KMS-11 (cell line): Measurements from ENCODE around the gene SRR.

Experiments used
- H2AFZ ChIP-seq: fragments of 200-600 bp; sonication (generic); 2 replicates; pipeline ENCODE4 v1.6.1; 2016; ENCODE audit warnings: antibody characterized with exemption, mixed run types, low read depth
- H3K27ac ChIP-seq: fragments of 200-600 bp; sonication (generic); 2 replicates; pipeline ENCODE4 v1.6.1; 2016; ENCODE audit warnings: mild to moderate bottlenecking, mixed run types
- H3K27me3 ChIP-seq: fragments of 200-600 bp; sonication (generic); 2 replicates; pipeline ENCODE4 v1.6.1; 2017; ENCODE audit warnings: mild to moderate bottlenecking, low read depth, mixed run types, moderate library complexity; ENCODE audit not compliant: insufficient read depth
- H3K36me3 ChIP-seq: fragments of 200-600 bp; sonication (generic); 2 replicates; pipeline ENCODE4 v1.6.1; 2017; ENCODE audit warnings: mild to moderate bottlenecking, mixed run types; ENCODE audit not compliant: insufficient read depth
- H3K4me1 ChIP-seq: fragments of 200-600 bp; sonication (generic); 2 replicates; pipeline ENCODE4 v1.6.1; 2016; ENCODE audit warnings: mild to moderate bottlenecking, low read depth, mixed run types; ENCODE audit not compliant: poor library complexity, severe bottlenecking
- H3K4me2 ChIP-seq: fragments of 200-600 bp; sonication (generic); 2 replicates; pipeline ENCODE4 v1.7.0; 2016; ENCODE audit warnings: mild to moderate bottlenecking, mixed run types
- H3K4me3 ChIP-seq: fragments of 200-600 bp; sonication (generic); IDR thresholded peaks from 2 replicates; pipeline ENCODE4 v1.6.1; 2017; ENCODE audit warnings: low read depth, low read length, mixed read lengths; ENCODE audit not compliant: insufficient read depth
- H3K79me2 ChIP-seq: fragments of 200-600 bp; sonication (generic); 2 replicates; pipeline ENCODE4 v1.6.1; 2016; ENCODE audit warnings: low read depth, mixed run types; ENCODE audit not compliant: insufficient read depth
- H3K9ac ChIP-seq: fragments of 200-600 bp; sonication (generic); 2 replicates; pipeline ENCODE4 v1.6.1; 2016; ENCODE audit warnings: mild to moderate bottlenecking, mixed run types
- H4K20me1 ChIP-seq: fragments of 200-600 bp; sonication (generic); 2 replicates; pipeline ENCODE4 v1.6.1; 2016; ENCODE audit warnings: mild to moderate bottlenecking, mixed run types; ENCODE audit not compliant: insufficient read depth
- TF ChIP-seq, protein P1 (sequence below): fragments of 200-600 bp; sonication (generic); conservative IDR thresholded peaks from 2 replicates; pipeline ENCODE4 v1.6.1; 2017; ENCODE audit warnings: low read depth, mild to moderate bottlenecking, antibody characterized with exemption, low read length, moderate library complexity, mixed read lengths

Gene SRR

DNA sequence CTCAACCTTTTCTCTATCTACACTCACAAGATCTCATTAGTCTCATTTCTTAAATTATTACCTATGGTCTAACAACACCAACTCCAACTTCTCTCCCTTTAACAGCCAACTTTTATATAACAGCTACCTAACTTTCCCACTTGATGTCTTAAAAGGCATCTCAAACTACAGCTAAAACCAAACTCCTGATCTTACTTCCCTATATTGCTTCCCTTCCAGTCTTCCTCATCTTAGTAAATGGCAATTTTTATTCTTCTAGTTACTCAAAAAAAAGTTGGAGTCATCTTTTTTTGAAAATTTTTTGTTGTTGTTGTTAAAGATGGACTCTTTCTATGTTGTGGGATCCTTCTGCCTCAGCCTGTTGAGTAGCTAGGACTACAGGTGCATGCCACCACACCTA lies 15.3 kb downstream of the SRR start:
- TF ChIP-seq, protein P1, sequence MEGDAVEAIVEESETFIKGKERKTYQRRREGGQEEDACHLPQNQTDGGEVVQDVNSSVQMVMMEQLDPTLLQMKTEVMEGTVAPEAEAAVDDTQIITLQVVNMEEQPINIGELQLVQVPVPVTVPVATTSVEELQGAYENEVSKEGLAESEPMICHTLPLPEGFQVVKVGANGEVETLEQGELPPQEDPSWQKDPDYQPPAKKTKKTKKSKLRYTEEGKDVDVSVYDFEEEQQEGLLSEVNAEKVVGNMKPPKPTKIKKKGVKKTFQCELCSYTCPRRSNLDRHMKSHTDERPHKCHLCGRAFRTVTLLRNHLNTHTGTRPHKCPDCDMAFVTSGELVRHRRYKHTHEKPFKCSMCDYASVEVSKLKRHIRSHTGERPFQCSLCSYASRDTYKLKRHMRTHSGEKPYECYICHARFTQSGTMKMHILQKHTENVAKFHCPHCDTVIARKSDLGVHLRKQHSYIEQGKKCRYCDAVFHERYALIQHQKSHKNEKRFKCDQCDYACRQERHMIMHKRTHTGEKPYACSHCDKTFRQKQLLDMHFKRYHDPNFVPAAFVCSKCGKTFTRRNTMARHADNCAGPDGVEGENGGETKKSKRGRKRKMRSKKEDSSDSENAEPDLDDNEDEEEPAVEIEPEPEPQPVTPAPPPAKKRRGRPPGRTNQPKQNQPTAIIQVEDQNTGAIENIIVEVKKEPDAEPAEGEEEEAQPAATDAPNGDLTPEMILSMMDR = no peak
- Histone ChIP-seq H3K4me1 (no peaks in the 10 kb centered on the region), H2AFZ (no peak overlapping the region), H3K4me3 (no peak overlapping the region), H3K4me2 (no peak overlapping the region), H3K27ac (no peak overlapping the region), H3K36me3 (peaks cover 6% of the 10 kb centered on the region; the same call in 1 of the 2 replicates), H4K20me1 (no peaks in the 10 kb centered on the region), H3K9ac (no peak overlapping the region), H3K27me3 (no peaks in the 10 kb centered on the region), H3K79me2 (no peaks in the 10 kb centered on the region)

DNA sequence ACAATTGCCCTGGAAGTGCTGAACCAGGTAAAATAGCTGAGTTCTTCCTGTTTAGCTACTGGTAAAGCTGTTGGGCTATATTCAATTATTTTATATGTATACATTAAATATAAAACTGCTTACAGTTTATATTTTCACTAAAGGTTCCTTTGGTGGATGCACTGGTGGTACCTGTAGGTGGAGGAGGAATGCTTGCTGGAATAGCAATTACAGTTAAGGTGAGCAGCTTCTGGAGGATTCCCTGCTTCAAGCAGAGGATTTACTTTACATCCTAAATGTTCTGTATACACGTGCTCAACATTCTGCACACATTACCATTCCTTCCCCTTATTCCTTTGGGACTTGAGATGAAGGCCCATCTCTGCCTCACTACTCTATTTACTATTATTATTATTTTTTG lies 17.6 kb downstream of the SRR start:
- Histone ChIP-seq H2AFZ (no peak overlapping the region), H3K4me2 (no peak overlapping the region), H3K4me1 (no peaks in the 10 kb centered on the region), H4K20me1 (no peaks in the 10 kb centered on the region), H3K27ac (no peak overlapping the region), H3K36me3 (peaks cover 11% of the 10 kb centered on the region; the same call in 1 of the 2 replicates), H3K79me2 (no peaks in the 10 kb centered on the region), H3K9ac (no peak overlapping the region), H3K27me3 (no peaks in the 10 kb centered on the region), H3K4me3 (no peak overlapping the region)
- TF ChIP-seq, protein P1 = no peak

DNA sequence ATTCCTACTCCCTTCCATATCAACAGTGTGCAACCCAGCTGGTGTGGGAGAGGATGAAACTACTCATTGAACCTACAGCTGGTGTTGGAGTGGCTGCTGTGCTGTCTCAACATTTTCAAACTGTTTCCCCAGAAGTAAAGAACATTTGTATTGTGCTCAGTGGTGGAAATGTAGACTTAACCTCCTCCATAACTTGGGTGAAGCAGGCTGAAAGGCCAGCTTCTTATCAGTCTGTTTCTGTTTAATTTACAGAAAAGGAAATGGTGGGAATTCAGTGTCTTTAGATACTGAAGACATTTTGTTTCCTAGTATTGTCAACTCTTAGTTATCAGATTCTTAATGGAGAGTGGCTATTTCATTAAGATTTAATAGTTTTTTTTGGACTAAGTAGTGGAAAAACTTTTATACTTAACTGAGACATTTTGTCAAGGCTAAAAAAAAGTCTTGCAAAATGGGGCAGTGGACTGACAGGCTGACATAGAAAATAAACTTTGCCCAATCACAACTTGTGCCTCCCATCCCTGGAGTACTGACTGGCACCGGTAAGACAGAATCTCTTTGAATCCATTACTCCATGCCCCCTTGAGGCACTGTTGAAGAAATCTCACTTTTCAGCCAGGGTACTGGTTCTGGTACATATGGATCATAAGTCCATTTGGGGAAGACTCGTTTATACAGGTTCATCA lies 20.0 kb downstream of the SRR start:
- H3K36me3 ChIP-seq = peaks cover 16% of the 10 kb centered on the region; the same call in 1 of the 2 replicates

DNA sequence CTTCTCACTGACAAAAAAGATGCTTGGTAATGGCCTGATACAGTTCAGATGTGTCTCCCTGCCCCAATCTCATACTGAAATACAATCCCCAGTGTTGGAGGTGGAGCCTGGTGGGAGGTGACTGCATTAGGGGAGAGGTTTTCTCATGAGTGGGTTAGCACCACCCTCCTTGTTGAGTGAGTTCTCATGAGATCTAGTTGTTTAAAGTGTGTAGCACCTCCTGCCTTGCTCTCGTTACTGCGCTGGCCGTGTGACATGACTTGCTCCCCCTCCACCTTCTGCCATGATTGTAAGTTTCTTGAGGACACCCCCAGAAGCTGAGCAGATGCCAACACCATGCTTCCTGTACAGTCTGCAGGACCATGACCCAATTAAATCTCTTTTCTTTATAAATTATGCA lies 27.6 kb downstream of the SRR start:
- Histone ChIP-seq H3K9ac (no peak overlapping the region), H3K4me2 (no peak overlapping the region), H3K4me3 (no peak overlapping the region), H3K36me3 (peaks cover 13% of the 10 kb centered on the region; the same call in 1 of the 2 replicates), H2AFZ (no peak overlapping the region), H3K4me1 (peaks cover 24% of the 10 kb centered on the region), H4K20me1 (no peaks in the 10 kb centered on the region), H3K27ac (no peak overlapping the region), H3K79me2 (peaks cover 32% of the 10 kb centered on the region), H3K27me3 (no peaks in the 10 kb centered on the region)
- TF ChIP-seq, protein P1 = no peak

More for the DNA sequence above, 20.0 kb downstream of the SRR start:
- Histone ChIP-seq H3K79me2 (no peaks in the 10 kb centered on the region), H3K4me2 (no peak overlapping the region), H3K4me1 (no peaks in the 10 kb centered on the region), H3K27me3 (no peaks in the 10 kb centered on the region), H3K9ac (no peak overlapping the region), H2AFZ (no peak overlapping the region), H4K20me1 (no peaks in the 10 kb centered on the region), H3K27ac (no peak overlapping the region), H3K4me3 (no peak overlapping the region)
- TF ChIP-seq, protein P1 = no peak
